ENCODE results near the gene TMEM267.

GRCh38 chr5:43485406-43485805 is 1.7 kb upstream of the TMEM267 start:
- TF ChIP-seq CTCF (IDR thresholded peaks at IDR 0.05; ENCODE audit: borderline replicate concordance, extremely low read depth, low read length, poor library complexity, severe bottlenecking) (no peak), EZH2 (IDR thresholded peaks at IDR 0.05; ENCODE audit: borderline replicate concordance, low read depth, low read length, severe bottlenecking) (no peak)

Measured in DND-41 (cell line).